Gastroesophageal sphincter (tissue), 3 donors: ENCODE results near the gene NOS1AP.

Source experiments
- CTCF ChIP-seq, 4 experiments: fragments of 200-600 bp in 2 of 4; fragments of 450-650 bp in 2 of 4; sonication (generic) in 1 of 4; IDR thresholded peaks; one replicate each; pipeline ENCODE4 v1.5.1; 2017 to 2019; ENCODE audit warnings: antibody characterized with exemption in 4 of 4, mild to moderate bottlenecking in 2 of 4, moderate library complexity in 2 of 4
- EP300 ChIP-seq: sonication (generic); formaldehyde crosslinking; IDR thresholded peaks from one replicate; pipeline ENCODE4 v1.6.1; 2017; ENCODE audit warnings: antibody characterized with exemption, mild to moderate bottlenecking
- POLR2A ChIP-seq, 2 donors: fragments of 450-650 bp; IDR thresholded peaks; one replicate each; pipeline ENCODE4 v1.6.1; 2017; ENCODE audit warnings: antibody characterized with exemption in 2 of 2, mild to moderate bottlenecking in 2 of 2, moderate library complexity in 1 of 2
- POLR2AphosphoS5 ChIP-seq: sonication (generic); formaldehyde crosslinking; IDR thresholded peaks from one replicate; pipeline ENCODE4 v1.6.1; 2017; ENCODE audit warnings: antibody characterized with exemption

GRCh38 chr1:162172311-162173102 lies 103.0 kb downstream of the NOS1AP start:
- TF ChIP-seq CTCF (IDR thresholded peaks at IDR 0.05) (no peak), POLR2A (IDR thresholded peaks at IDR 0.05) (no peak), POLR2AphosphoS5 (no peak), EP300 (no peak)
